Small intestine (tissue), 7 donors: ENCODE measurements around the gene NKD2. TPM values are rescaled to one million over a fixed set of nuclear protein-coding genes. Genes with fewer than 3 reads are reported as not detected.

Experiments used
- DNase-seq, 2 donors: peaks; one replicate each; pipeline versions ENCODE4 v3.0.0 to v3.0.0-alpha.2; 2013
- FAIRE-seq: peaks from 2 replicates; lab custom pipeline; 2012; peaks lifted over from hg19 to GRCh38; lab: Jason Lieb, UNC
- H3K27ac ChIP-seq, 3 donors: one replicate each; pipeline ENCODE4 v1.5.1; 2013; ENCODE audit warnings: low read length in 2 of 3, mild to moderate bottlenecking in 2 of 3, control low read depth in 1 of 3, inconsistent platforms in 1 of 3, low read depth in 1 of 3, moderate library complexity in 1 of 3
- H3K27me3 ChIP-seq, 3 donors: one replicate each; pipeline ENCODE4 v1.6.1; 2013; ENCODE audit warnings: low read length in 3 of 3, inconsistent platforms in 1 of 3; ENCODE audit not compliant: control insufficient read depth in 3 of 3, insufficient read depth in 3 of 3
- H3K36me3 ChIP-seq, 3 donors: one replicate each; pipeline ENCODE4 v1.6.1; 2013; ENCODE audit warnings: low read length in 3 of 3, inconsistent platforms in 1 of 3, low read depth in 1 of 3, mild to moderate bottlenecking in 1 of 3, moderate library complexity in 1 of 3; ENCODE audit not compliant: control insufficient read depth in 3 of 3, insufficient read depth in 2 of 3
- H3K4me1 ChIP-seq, 3 donors: one replicate each; pipeline ENCODE4 v1.6.1; 2013; ENCODE audit warnings: low read length in 2 of 3, inconsistent platforms in 1 of 3, low read depth in 1 of 3, mild to moderate bottlenecking in 1 of 3, moderate library complexity in 1 of 3; ENCODE audit not compliant: control insufficient read depth in 3 of 3, insufficient read depth in 2 of 3
- H3K4me3 ChIP-seq, 3 donors: one replicate each; pipeline ENCODE4 v1.5.1; 2013; ENCODE audit warnings: low read length in 3 of 3, control low read depth in 1 of 3, inconsistent platforms in 1 of 3, low read depth in 1 of 3, mild to moderate bottlenecking in 1 of 3, moderate library complexity in 1 of 3
- H3K9me3 ChIP-seq, 2 donors: one replicate each; pipeline ENCODE4 v1.6.1; 2013; ENCODE audit warnings: low read depth in 1 of 2, low read length in 1 of 2; ENCODE audit not compliant: control insufficient read depth in 2 of 2, insufficient read depth in 1 of 2
- WGBS, 3 donors: extraction: QIAGEN DNeasy Blood & Tissue Kit; methylation state at CpG; one replicate each; pipeline ENCODE4 v1.1.7; 2013; 5-methylcytosine and 5-hydroxymethylcytosine counted together
- polyA plus RNA-seq, 4 donors: library from polyadenylated mRNA; stranded (reverse) in 3 of 4; unstranded in 1 of 4; fragments of 200-250 nt in 3 of 4; fragments of 120-200 nt in 1 of 4; gene quantifications; one replicate each; pipeline versions ENCODE4 v1.2.1 to v1.2.3, GENCODE V29; 2013
- donor health status: healthy with polysubstance abuse.
- donor health status: control.
- donor health status: control.
- donor health status: Bipolar disorder and iron deficiency.
- donor health status: healthy.

NKD2 gene
- polyA plus RNA-seq, 4 donors, result 0.22 to 11.9 (median 2.2) TPM

DNA sequence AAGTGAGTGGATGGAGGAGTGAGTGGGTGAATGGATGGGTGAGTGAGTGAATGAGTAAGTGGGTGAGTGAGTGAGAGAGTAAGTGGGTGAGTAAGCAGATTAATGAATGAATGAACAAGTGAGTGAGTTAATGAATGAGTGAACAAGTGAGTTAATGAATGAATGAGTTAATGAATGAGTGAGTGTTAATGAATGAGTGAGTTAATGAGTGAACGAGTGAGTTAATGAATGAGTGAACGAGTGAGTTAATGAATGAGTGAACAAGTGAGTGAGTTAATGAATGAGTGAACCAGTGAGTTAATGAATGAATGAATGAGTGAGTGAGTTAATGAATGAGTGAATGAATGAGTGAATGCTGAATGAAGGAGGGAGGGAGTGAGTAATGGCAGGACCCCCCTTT is 26.4 kb downstream of the NKD2 start:
- Histone ChIP-seq H3K27ac (no peak overlapping the region), H3K27me3 (no peaks in the 10 kb centered on the region), H3K9me3 (peaks cover 0 to 3% of the 10 kb centered on the region in 2 donors), H3K4me3 (no peak overlapping the region), H3K36me3 (peaks cover 0 to 79% (median 0%) of the 10 kb centered on the region in 3 donors), H3K4me1 (no peaks in the 10 kb centered on the region)
- FAIRE-seq, result no peak
- no peak for DNase-seq
- 87 to 93% (median 88%) methylated on average over 2 of the region's 2 CpGs for WGBS, 3 donors

DNA sequence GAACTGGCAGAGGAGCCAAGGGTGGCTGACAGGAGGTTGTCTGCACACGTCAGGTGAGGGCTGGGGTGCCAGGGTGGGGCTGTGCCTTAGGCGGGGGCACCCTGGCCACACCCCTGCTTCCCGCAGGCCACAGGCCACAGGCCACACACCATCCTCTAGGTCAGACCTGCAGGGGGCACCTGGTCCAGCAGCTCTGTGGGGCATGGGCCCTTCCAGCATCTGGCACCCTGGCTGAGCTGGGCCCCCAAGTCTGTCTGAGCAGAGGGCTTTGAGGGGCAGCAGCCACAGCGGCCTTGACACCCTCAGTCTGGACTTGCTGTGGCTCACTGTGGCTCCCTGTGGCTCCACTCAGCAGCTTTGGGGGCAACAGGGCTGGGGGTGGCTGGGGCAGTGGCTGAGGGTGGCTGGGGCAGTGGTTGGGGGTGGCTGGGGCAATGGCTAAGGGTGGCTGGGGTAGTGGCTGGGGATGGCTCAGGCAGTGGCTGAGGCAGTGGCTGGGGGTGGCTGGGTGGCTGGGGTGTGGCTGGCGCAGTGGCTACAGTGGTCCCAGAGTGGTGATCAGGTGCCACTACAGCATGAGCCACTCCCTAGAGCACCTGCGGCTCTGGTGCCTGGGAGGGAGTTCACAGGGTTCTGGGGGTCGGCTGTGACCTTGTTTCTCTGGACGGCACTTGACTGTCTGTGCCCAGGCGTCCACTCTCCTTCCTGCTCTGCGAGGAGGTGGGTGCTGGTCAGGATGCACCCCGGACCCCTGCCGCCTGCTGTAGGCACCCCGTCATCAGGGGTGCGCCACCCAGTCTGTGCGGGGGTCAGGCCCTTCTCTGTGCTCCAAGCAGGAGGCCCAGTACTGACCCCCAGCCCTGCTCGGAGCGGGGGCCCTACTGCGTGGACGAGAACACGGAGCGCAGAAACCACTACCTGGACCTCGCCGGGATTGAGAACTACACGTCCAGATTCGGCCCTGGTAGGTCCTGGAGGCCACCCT is 27.1 kb downstream of the NKD2 start:
- 85 to 94% (median 91%) methylated on average over 22 to 25 of the region's 25 CpGs for WGBS, 3 donors
- Histone ChIP-seq H3K27me3 (no peaks in the 10 kb centered on the region), H3K36me3 (peaks cover 0 to 82% (median 0%) of the 10 kb centered on the region in 3 donors), H3K4me1 (no peaks in the 10 kb centered on the region), H3K4me3 (no peak overlapping the region), H3K27ac (no peak overlapping the region), H3K9me3 (peaks cover 0 to 6% of the 10 kb centered on the region in 2 donors)
- FAIRE-seq (no peak), DNase-seq (no peak)

DNA sequence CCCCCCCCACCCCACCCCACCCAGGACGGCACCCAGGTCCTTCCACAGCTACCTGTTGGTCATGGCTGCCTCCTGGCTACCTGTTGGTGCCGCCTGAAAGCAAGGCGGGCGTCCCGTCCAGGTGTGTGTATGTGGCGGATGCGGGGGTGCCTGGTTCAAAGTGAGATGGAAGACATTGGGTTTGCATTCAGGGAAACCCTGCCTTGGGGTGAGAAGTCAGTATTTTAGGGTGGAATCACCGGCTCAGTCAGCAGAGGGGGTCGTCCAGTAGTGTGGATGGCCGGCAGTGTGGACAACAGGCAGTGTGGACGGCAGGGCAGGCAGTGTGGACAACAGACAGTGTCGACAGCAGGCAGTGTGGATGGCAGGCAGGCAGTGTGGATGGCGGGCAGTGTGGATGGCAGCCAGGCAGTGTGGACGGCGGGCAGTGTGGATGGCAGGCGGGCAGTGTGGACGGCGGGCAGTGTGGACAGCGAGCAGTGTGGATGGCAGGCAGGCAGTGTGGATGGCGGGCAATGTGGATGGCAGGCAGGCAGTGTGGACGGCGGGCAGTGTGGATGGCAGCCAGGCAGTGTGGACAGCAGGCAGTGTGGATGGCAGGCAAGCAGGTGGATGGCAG is 28.0 kb downstream of the NKD2 start:
- FAIRE-seq (no peak), DNase-seq (no peak)
- 79 to 91% (median 83%) methylated on average over 21 to 22 of the region's 22 CpGs for WGBS, 3 donors

DNA sequence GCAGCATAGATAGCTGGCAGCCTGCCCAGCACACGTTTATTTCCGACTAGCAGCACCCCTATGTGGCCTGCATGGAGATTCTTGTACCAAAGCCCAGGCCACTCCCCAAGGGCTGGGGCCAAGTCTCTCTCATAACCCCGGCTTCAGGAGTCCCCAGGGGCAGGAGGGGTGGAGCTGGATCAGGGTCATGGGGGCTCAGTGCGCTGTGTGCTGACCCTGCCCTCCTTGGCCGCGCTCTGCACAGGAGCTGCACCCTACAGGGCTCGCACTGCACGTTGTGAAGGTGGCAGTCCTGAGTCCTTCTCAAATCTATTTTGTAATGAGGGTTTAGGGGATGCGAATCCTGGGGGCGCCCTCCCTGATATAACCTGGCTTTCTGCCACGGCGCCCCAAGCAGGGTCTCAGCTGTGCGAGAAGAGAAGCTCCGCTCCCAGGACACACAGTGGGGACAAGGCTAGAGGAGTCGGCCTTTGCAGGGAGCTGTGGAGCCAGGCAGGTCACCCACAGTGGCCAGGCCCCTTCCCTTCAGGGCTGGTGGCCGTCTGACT is 28.6 kb downstream of the NKD2 start:
- no peak overlapping the region for H3K4me3 ChIP-seq
- H3K27me3 ChIP-seq, result no peaks in the 10 kb centered on the region
- H3K9me3 ChIP-seq, result peaks cover 0 to 6% of the 10 kb centered on the region in 2 donors
- peak in 1 of 2 donors; percentile 20 for DNase-seq
- WGBS, 3 donors, result 57 to 73% (median 72%) methylated on average over 15 to 16 of the region's 16 CpGs
- no peak for FAIRE-seq
- no peaks in the 10 kb centered on the region for H3K4me1 ChIP-seq
- peaks cover 0 to 72% (median 0%) of the 10 kb centered on the region in 3 donors for H3K36me3 ChIP-seq
- no peak overlapping the region for H3K27ac ChIP-seq

More for the DNA sequence above, 28.0 kb downstream of the NKD2 start:
- Histone ChIP-seq H3K4me3 (no peak overlapping the region), H3K9me3 (peaks cover 0 to 6% of the 10 kb centered on the region in 2 donors), H3K27me3 (no peaks in the 10 kb centered on the region), H3K27ac (no peak overlapping the region), H3K4me1 (no peaks in the 10 kb centered on the region), H3K36me3 (peaks cover 0 to 78% (median 0%) of the 10 kb centered on the region in 3 donors)

DNA sequence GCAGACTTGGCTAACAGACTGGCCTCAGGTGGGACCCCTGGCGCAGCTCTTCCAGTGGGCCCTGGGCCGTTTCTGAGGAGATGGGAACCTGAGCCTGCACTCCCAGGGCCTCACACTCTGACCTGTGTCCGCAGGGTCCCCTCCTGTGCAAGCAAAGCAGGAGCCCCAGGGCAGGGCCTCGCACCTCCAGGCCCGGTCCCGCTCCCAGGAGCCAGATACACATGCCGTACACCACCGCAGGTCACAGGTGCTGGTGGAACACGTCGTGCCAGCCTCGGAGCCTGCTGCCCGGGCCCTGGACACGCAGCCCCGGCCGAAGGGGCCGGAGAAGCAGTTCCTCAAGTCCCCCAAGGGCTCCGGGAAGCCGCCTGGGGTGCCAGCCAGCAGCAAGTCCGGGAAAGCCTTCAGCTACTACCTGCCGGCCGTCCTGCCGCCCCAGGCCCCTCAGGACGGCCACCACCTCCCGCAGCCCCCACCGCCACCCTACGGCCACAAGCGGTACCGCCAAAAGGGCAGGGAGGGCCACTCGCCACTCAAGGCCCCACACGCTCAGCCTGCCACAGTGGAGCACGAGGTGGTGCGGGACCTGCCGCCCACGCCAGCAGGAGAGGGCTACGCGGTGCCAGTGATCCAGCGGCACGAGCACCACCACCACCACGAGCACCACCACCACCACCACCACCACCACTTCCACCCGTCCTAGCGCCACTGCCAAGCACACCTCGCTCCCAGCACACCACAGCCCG is 29.2 kb downstream of the NKD2 start:
- no peak for FAIRE-seq
- Histone ChIP-seq H3K27me3 (no peaks in the 10 kb centered on the region), H3K4me1 (no peaks in the 10 kb centered on the region), H3K9me3 (peaks cover 0 to 6% of the 10 kb centered on the region in 2 donors), H3K27ac (no peak overlapping the region), H3K36me3 (peaks cover 0 to 66% (median 0%) of the 10 kb centered on the region in 3 donors), H3K4me3 (no peak overlapping the region)
- DNase-seq, result no peak
- WGBS, 3 donors, result 88 to 95% (median 93%) methylated on average over 35 to 43 of the region's 43 CpGs

- Histone ChIP-seq H3K4me3 (no peak overlapping the region), H3K27ac (no peak overlapping the region), H3K27me3 (no peaks in the 10 kb centered on the region), H3K9me3 (peaks cover 0 to 6% of the 10 kb centered on the region in 2 donors), H3K36me3 (peaks cover 0 to 60% (median 0%) of the 10 kb centered on the region in 3 donors), H3K4me1 (no peaks in the 10 kb centered on the region)
- WGBS, 3 donors, result 67 to 85% (median 76%) methylated on average over 27 to 28 of the region's 28 CpGs
- DNase-seq (no peak), FAIRE-seq (no peak)
Observed at GRCh38 chr5:1038417-1039209, 30.0 kb downstream of the NKD2 start.

DNA sequence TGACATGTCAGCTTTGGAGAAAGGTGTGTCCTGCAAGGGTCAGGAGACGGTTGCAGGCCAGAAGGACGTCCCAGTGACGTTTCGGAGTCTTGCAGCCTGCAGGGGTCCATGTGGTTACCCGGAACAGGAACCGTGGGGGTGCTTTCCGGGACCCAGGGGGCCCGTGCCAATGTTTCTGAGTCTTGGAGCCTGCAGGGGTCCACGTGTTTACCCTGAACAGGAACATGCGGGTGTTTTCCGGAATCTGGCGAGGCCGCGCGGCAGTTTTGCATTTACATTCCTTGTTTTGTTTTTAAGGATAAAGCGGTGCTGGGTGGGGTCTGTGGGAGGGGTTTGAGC is 30.6 kb downstream of the NKD2 start:
- DNase-seq, result no peak
- WGBS, 3 donors, result 85 to 89% (median 87%) methylated on average over 16 of the region's 16 CpGs

More for the DNA sequence above, 30.6 kb downstream of the NKD2 start:
- Histone ChIP-seq H3K27me3 (no peaks in the 10 kb centered on the region), H3K4me1 (no peaks in the 10 kb centered on the region), H3K4me3 (no peak overlapping the region), H3K9me3 (peaks cover 0 to 6% of the 10 kb centered on the region in 2 donors), H3K36me3 (peaks cover 0 to 54% (median 0%) of the 10 kb centered on the region in 3 donors), H3K27ac (no peak overlapping the region)
- no peak for FAIRE-seq
